ENCODE measurements around the gene SPATC1L. TPM values are rescaled to one million over a fixed set of nuclear protein-coding genes. Genes with fewer than 3 reads are reported as not detected.

The SPATC1L gene
- polyA plus RNA-seq, 3 donors, result 3.3 to 6.7 (median 5.8) TPM

GRCh38 chr21:46227811-46228344 lies 43.6 kb upstream of the SPATC1L start:
- peak overlapping the region in 2 of 7 donors; percentile 8 to 63 for H3K27ac Mint-ChIP-seq
- no peak for DNase-seq
- peaks cover 2 to 7% (median 2%) of the 10 kb centered on the region in 3 donors for H3K27me3 Mint-ChIP-seq (ENCODE audit: low read depth in 3 of 3)
- peak overlapping the region; percentile 80 to 88 for H3K4me3 Mint-ChIP-seq
- peaks cover 34% of the 10 kb centered on the region for H3K4me1 Mint-ChIP-seq
- Histone ChIP-seq H3K27me3 (ENCODE audit: control insufficient read depth in 2 of 2, insufficient read depth in 2 of 2, low read length in 2 of 2) (no peaks in the 10 kb centered on the region), H3K9me3 (replicated peaks in 1 of 2; ENCODE audit: control insufficient read depth in 1 of 2, insufficient read depth in 1 of 2, low read length in 2 of 2) (no peaks in the 10 kb centered on the region), H3K4me1 (ENCODE audit: control insufficient read depth in 1 of 2, insufficient read depth in 2 of 2, low read length in 2 of 2) (peaks cover 17 to 24% of the 10 kb centered on the region in 2 donors), H3K9ac (ENCODE audit: insufficient read depth, low read length, poor library complexity, severe bottlenecking) (peak overlapping the region; percentile 78), H4K20me1 (ENCODE audit: insufficient read depth, low read length) (no peaks in the 10 kb centered on the region), H2AFZ (ENCODE audit: insufficient read depth, low read depth, low read length, poor library complexity, severe bottlenecking) (peak overlapping the region; percentile 93), H3K79me2 (ENCODE audit: insufficient read depth, low read length) (peaks cover 4% of the 10 kb centered on the region), H3K4me2 (replicated peaks; ENCODE audit: extremely low read depth, low read length, poor library complexity, severe bottlenecking) (peak overlapping the region; percentile 89), H3K4me3 (replicated peaks in 1 of 3; ENCODE audit: low read depth in 2 of 3, low read length in 3 of 3) (peak overlapping the region; percentile 62 to 90 (median 64)), H3K36me3 (replicated peaks in 1 of 2; ENCODE audit: control insufficient read depth in 1 of 2, insufficient read depth in 2 of 2, low read length in 2 of 2) (peaks cover 0 to 4% of the 10 kb centered on the region in 2 donors), H3K27ac (ENCODE audit: low read depth in 1 of 2, low read length in 2 of 2) (peak overlapping the region in 1 of 2 donors; percentile 68)
- TF ChIP-seq CTCF (IDR thresholded peaks at IDR 0.05), result no peak
- intact Hi-C loops (cut with micrococcal nuclease), result loop anchor here (2.0 to 5.0 kb wide), 4 partner anchors 43 to 97 kb away; partner anchors contain the start of genes PCNT (in 2 of the 2), SPATC1L (in 2 of the 2) and C21orf58 (in 1 of the 2)
- H3K36me3 Mint-ChIP-seq, result peaks cover 8 to 12% of the 10 kb centered on the region in 2 donors
- peaks cover 0 to 7% (median 1%) of the 10 kb centered on the region in 7 donors for H3K9me3 Mint-ChIP-seq
- whole genome bisulfite sequencing (ENCODE audit: insufficient coverage), result 1% methylated on average over 19 of the region's 20 CpGs

GRCh38 chr21:46226920-46227599 lies 42.8 kb upstream of the SPATC1L start:
- Histone ChIP-seq H3K36me3 (replicated peaks in 1 of 2; ENCODE audit: control insufficient read depth in 1 of 2, insufficient read depth in 2 of 2, low read length in 2 of 2) (no peaks in the 10 kb centered on the region), H3K79me2 (ENCODE audit: insufficient read depth, low read length) (peaks cover 4% of the 10 kb centered on the region), H3K27me3 (ENCODE audit: control insufficient read depth in 2 of 2, insufficient read depth in 2 of 2, low read length in 2 of 2) (no peaks in the 10 kb centered on the region), H2AFZ (ENCODE audit: insufficient read depth, low read depth, low read length, poor library complexity, severe bottlenecking) (no peak overlapping the region), H3K4me1 (ENCODE audit: control insufficient read depth in 1 of 2, insufficient read depth in 2 of 2, low read length in 2 of 2) (peaks cover 17 to 24% of the 10 kb centered on the region in 2 donors), H3K27ac (ENCODE audit: low read depth in 1 of 2, low read length in 2 of 2) (no peak overlapping the region), H4K20me1 (ENCODE audit: insufficient read depth, low read length) (no peaks in the 10 kb centered on the region), H3K4me3 (replicated peaks in 1 of 3; ENCODE audit: low read depth in 2 of 3, low read length in 3 of 3) (peak overlapping the region in 1 of 3 experiments; percentile 90), H3K4me2 (replicated peaks; ENCODE audit: extremely low read depth, low read length, poor library complexity, severe bottlenecking) (peak overlapping the region; percentile 89), H3K9ac (ENCODE audit: insufficient read depth, low read length, poor library complexity, severe bottlenecking) (peak overlapping the region; percentile 28), H3K9me3 (replicated peaks in 1 of 2; ENCODE audit: control insufficient read depth in 1 of 2, insufficient read depth in 1 of 2, low read length in 2 of 2) (no peaks in the 10 kb centered on the region)
- Mint-ChIP-seq H3K4me1 (peaks cover 34% of the 10 kb centered on the region), H3K4me3 (peak overlapping the region; percentile 80 to 88), H3K27me3 (ENCODE audit: low read depth in 3 of 3) (peaks cover 2 to 7% (median 2%) of the 10 kb centered on the region in 3 donors), H3K36me3 (peaks cover 12% of the 10 kb centered on the region in 2 donors), H3K9me3 (peaks cover 0 to 7% (median 1%) of the 10 kb centered on the region in 7 donors), H3K27ac (peak overlapping the region in 2 of 7 donors; percentile 36 to 72)
- TF ChIP-seq CTCF (IDR thresholded peaks at IDR 0.05), result no peak
- WGBS (ENCODE audit: insufficient coverage), result 87% methylated on average over 3 of the region's 4 CpGs
- intact Hi-C loops (cut with micrococcal nuclease), result loop anchor here (2.0 to 5.0 kb wide), 3 partner anchors 45 to 98 kb away; partner anchors contain the start of genes PCNT (in 2 of the 2), C21orf58 (in 1 of the 2) and SPATC1L (in 1 of the 2)
- peak in 1 of 3 donors; percentile 45 for DNase-seq

All from CD14-positive monocyte (primary cell).